ENCODE data around the gene CYB5R4.

DNA sequence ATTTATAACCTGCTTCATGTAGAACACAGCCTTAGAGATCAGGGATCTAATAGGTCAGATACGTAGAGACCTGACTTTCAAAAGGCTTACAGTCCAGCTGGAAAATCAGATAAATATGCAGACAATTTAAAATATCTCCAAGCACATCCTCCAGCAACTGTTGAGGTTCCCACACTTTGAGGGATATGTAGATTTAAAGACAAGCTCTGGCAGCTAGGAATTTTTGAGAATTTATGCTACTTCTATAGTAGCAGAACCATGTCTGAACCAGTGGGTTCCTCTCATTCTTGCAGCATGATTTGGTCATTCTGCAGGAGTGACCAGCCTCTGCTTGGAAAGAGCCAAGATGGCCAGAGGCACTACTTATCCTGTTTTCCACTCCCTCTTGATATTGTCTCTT, 60.5 kb downstream of the CYB5R4 start:
- TF ChIP-seq, protein P1, sequence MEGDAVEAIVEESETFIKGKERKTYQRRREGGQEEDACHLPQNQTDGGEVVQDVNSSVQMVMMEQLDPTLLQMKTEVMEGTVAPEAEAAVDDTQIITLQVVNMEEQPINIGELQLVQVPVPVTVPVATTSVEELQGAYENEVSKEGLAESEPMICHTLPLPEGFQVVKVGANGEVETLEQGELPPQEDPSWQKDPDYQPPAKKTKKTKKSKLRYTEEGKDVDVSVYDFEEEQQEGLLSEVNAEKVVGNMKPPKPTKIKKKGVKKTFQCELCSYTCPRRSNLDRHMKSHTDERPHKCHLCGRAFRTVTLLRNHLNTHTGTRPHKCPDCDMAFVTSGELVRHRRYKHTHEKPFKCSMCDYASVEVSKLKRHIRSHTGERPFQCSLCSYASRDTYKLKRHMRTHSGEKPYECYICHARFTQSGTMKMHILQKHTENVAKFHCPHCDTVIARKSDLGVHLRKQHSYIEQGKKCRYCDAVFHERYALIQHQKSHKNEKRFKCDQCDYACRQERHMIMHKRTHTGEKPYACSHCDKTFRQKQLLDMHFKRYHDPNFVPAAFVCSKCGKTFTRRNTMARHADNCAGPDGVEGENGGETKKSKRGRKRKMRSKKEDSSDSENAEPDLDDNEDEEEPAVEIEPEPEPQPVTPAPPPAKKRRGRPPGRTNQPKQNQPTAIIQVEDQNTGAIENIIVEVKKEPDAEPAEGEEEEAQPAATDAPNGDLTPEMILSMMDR (IDR thresholded peaks at IDR 0.05) = no peak
- no peak for TF ChIP-seq EZH2 (IDR thresholded peaks at IDR 0.05; ENCODE audit: borderline replicate concordance, insufficient read depth, low read depth, low read length, poor library complexity, severe bottlenecking)
